ENCODE data around the gene NOS3. TPM values are rescaled to one million over a fixed set of nuclear protein-coding genes. Genes with fewer than 3 reads are reported as not detected.

Gene NOS3
- total and polyA plus RNA-seq, 2 of the 13 experiments (the other 11 are each of a cell fraction or from before 2014, with no cell fraction given): 3.7 to 7.5 TPM

DNA sequence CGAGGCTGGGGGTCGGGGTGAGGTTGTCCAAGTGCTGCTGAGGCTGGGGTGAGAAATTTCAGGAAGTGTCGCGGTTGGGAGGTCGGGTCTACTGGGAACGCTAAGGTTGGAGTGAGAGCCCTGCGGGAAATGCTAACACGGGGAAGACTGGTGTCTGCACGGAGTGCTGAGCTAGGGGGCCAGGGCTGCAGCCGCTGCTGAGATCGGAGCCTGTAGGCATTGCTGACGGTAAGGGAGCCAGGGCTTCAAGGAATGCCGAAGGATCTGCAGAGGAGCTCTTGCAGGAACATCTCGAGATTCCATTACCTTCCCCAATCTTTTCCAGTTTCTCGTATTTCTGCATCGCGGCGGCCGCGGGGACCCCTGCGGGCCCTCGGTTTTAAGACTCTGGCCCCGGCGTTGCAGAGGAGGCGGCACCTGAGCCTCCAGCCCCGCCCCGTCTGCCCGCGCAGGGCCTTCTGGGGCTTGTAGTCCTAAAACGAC, 66.7 kb downstream of the NOS3 start, which contains the start of gene CDK5:
TSS of gene CDK5 (minus strand) at position 392 of the 483 bp plus-strand sequence. CDS start at position 343, 49 bp downstream.
- intact Hi-C loops (cut with micrococcal nuclease; ENCODE audit: unreplicated experiment): no loop called here
- 2% methylated on average over 18 of the region's 30 CpGs for WGBS (ENCODE audit: low lambda C conversion rate)
- H3K79me2 ChIP-seq (ENCODE audit: insufficient read depth, low read length): peaks cover 14% of the 10 kb centered on the region
- H3K27ac ChIP-seq (ENCODE audit: extremely low read length, insufficient read depth, low read length): peak within 1 kb of the TSS; percentile 86
- BruUV-seq (replicated peaks): no TSS peak
- peak within 1 kb of the TSS; percentile 99 for H3K4me2 ChIP-seq (ENCODE audit: low read depth, low read length)
- H3K36me3 ChIP-seq (replicated peaks in 1 of 2; ENCODE audit: control insufficient read depth in 1 of 2, insufficient read depth in 2 of 2, low read length in 2 of 2): 0 out of 5 replicates have a peak, but pooled peaks cover 0 to 2% of the 10 kb centered on the region in 2 experiments
- FAIRE-seq (no peak), DNase-seq (ENCODE audit: low spot score) (no peak), ATAC-seq (peak; percentile 13)
- H4K20me1 ChIP-seq (ENCODE audit: insufficient read depth, low read length): no peaks in the 10 kb centered on the region
- H3K27me3 ChIP-seq (ENCODE audit: control insufficient read depth in 1 of 2, insufficient read depth in 2 of 2, low read length in 2 of 2): no peaks in the 10 kb centered on the region; a peak in 1 of 5 replicates
- ChIA-PET CTCF (ENCODE audit: low intra/inter-chr PET ratio, low total read pairs) (no interaction called here), POLR2A (interaction anchor here (1.3 to 1.8 kb wide), 2 partner anchors 29 to 48 kb away, joined by 4 to 6 read pairs; partner anchors contain the start of gene ABCB8)
- peak within 1 kb of the TSS; percentile 87 for H3K9ac ChIP-seq (ENCODE audit: insufficient read depth, low read depth, low read length)
- peak within 1 kb of the TSS; percentile 76 to 92 (median 90) for H3K4me3 ChIP-seq (replicated peaks in 1 of 3; ENCODE audit: insufficient read depth in 1 of 3, low read depth in 2 of 3, low read length in 3 of 3)
- H3K4me1 ChIP-seq (ENCODE audit: insufficient read depth, low read length): peaks cover 42% of the 10 kb centered on the region
- peak within 1 kb of the TSS; percentile 62 for H2AFZ ChIP-seq (ENCODE audit: low read length)
- in situ Hi-C loops (cut with HindIII; ENCODE audit: extremely low pct_ligation_motif_present, low pct_unique_long_range_greater_than_20kb): no loop called here
- no peaks in the 10 kb centered on the region for H3K9me3 ChIP-seq (ENCODE audit: low read length)
- TF ChIP-seq ZNF563 (CRISPR knock-in tag; IDR thresholded peaks at IDR 0.05) (0 out of 2 replicates have a peak, but pooled peaks have one; percentile 24), RBAK (CRISPR knock-in tag; IDR thresholded peaks at IDR 0.05) (no peak), HNRNPL (IDR thresholded peaks at IDR 0.05; ENCODE audit: low read depth, low read length) (0 out of 2 replicates have a peak, but pooled peaks have one; percentile 14), RBFOX2 (IDR thresholded peaks at IDR 0.05; ENCODE audit: low read depth, low read length) (peak; percentile 14; the same call in 1 of the 2 replicates), ELF1 (CRISPR knock-in tag; IDR thresholded peaks at IDR 0.05) (no peak), ZNF709 (CRISPR knock-in tag; IDR thresholded peaks at IDR 0.05) (0 out of 2 replicates have a peak, but pooled peaks have one; percentile 19), ZFAT (CRISPR knock-in tag; conservative IDR thresholded peaks at IDR 0.05) (no peak), HOXA5 (CRISPR knock-in tag; IDR thresholded peaks at IDR 0.05) (no peak), MIER3 (CRISPR knock-in tag; IDR thresholded peaks at IDR 0.05; ENCODE audit: borderline replicate concordance) (no peak), SMAD1 (CRISPR knock-in tag; IDR thresholded peaks at IDR 0.05; ENCODE audit: borderline replicate concordance, low read depth) (0 out of 2 replicates have a peak, but pooled peaks have one; percentile 16), ZNF713 (CRISPR knock-in tag; IDR thresholded peaks at IDR 0.05) (0 out of 2 replicates have a peak, but pooled peaks have one; percentile 23), NPAS2 (CRISPR knock-in tag; IDR thresholded peaks at IDR 0.05; ENCODE audit: borderline replicate concordance) (no peak), ZBTB37 (CRISPR knock-in tag; IDR thresholded peaks at IDR 0.05) (peak; percentile 14; the same call in 1 of the 2 replicates), HMG20B (CRISPR knock-in tag; conservative IDR thresholded peaks at IDR 0.05) (no peak), ZNF224 (CRISPR knock-in tag; IDR thresholded peaks at IDR 0.05) (0 out of 2 replicates have a peak, but pooled peaks have one; percentile 3), TFDP1 (CRISPR knock-in tag; IDR thresholded peaks at IDR 0.05; ENCODE audit: borderline replicate concordance) (no peak), ZNF788 (CRISPR knock-in tag; IDR thresholded peaks at IDR 0.05; ENCODE audit: borderline replicate concordance) (0 out of 2 replicates have a peak, but pooled peaks have one; percentile 34), ZNF343 (CRISPR knock-in tag; IDR thresholded peaks at IDR 0.05) (no peak)
- TF ChIP-seq, protein P1, sequence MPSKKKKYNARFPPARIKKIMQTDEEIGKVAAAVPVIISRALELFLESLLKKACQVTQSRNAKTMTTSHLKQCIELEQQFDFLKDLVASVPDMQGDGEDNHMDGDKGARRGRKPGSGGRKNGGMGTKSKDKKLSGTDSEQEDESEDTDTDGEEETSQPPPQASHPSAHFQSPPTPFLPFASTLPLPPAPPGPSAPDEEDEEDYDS (CRISPR knock-in tag; IDR thresholded peaks at IDR 0.05): no peak
- TF ChIP-seq, protein P2, sequence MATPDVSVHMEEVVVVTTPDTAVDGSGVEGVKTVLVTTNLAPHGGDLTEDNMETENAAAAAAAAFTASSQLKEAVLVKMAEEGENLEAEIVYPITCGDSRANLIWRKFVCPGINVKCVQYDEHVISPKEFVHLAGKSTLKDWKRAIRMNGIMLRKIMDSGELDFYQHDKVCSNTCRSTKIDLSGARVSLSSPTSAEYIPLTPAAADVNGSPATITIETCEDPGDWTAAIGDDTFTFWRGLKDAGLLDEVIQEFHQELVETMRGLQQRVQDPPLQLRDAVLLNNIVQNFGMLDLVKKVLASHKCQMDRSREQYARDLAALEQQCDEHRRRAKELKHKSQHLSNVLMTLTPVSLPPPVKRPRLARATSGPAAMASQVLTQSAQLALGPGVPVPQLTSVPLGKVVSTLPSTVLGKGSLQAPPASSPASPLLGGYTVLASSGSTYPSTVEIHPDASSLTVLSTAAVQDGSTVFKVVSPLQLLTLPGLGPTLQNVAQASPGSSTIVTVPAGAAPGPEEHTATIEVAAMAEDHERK (CRISPR knock-in tag; IDR thresholded peaks at IDR 0.05; ENCODE audit: low read depth): no peak
- TF ChIP-seq, protein P3, sequence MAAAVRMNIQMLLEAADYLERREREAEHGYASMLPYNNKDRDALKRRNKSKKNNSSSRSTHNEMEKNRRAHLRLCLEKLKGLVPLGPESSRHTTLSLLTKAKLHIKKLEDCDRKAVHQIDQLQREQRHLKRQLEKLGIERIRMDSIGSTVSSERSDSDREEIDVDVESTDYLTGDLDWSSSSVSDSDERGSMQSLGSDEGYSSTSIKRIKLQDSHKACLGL (CRISPR knock-in tag; IDR thresholded peaks at IDR 0.05): peak; percentile 39; the same call in 1 of the 2 replicates
